ENCODE results near the gene COX7B2. TPM values are rescaled to one million over a fixed set of nuclear protein-coding genes. Genes with fewer than 3 reads are reported as not detected.

The COX7B2 gene
- total RNA-seq, 2 donors from 2014 or later: not detected

- no peak for DNase-seq (ENCODE audit: low spot score)
- intact Hi-C loops (cut with DNase I): no loop called here
Observed at GRCh38 chr4:46793036-46793435, 116.0 kb downstream of the COX7B2 start.

- DNase-seq (ENCODE audit: low spot score): peak; percentile 61
- intact Hi-C loops (cut with DNase I): no loop called here
Observed at GRCh38 chr4:46781434-46782092, 127.5 kb downstream of the COX7B2 start.

GRCh38 chr4:46765465-46765864, 143.6 kb downstream of the COX7B2 start:
- intact Hi-C loops (cut with DNase I): no loop called here
- no peak for DNase-seq (ENCODE audit: low spot score)

GRCh38 chr4:46730075-46730474, 179.0 kb downstream of the COX7B2 start:
- intact Hi-C loops (cut with DNase I): no loop called here
- no peak for DNase-seq (ENCODE audit: low spot score)

- DNase-seq (ENCODE audit: low spot score): no peak
- intact Hi-C loops (cut with DNase I): no loop called here
Observed at GRCh38 chr4:46720055-46720454, 189.0 kb downstream of the COX7B2 start.

- no peak for DNase-seq (ENCODE audit: low spot score)
- intact Hi-C loops (cut with DNase I): no loop called here
Observed at GRCh38 chr4:46717950-46718349, 191.1 kb downstream of the COX7B2 start.

- no peak for DNase-seq (ENCODE audit: low spot score)
- intact Hi-C loops (cut with DNase I): no loop called here
Observed at GRCh38 chr4:46715468-46715867, 193.6 kb downstream of the COX7B2 start.

- intact Hi-C loops (cut with DNase I): no loop called here
Observed at GRCh38 chr4:46698891-46699290, 210.2 kb downstream of the COX7B2 start.

More at GRCh38 chr4:46698891-46699290, 210.2 kb downstream of the COX7B2 start:
- DNase-seq (ENCODE audit: low spot score): no peak

Other genes with a start within 250 kb of the COX7B2 start
- gene GABRA4, start 84.3 kb upstream of the COX7B2 start, total RNA-seq: not detected
- gene GABRB1, start 122.3 kb upstream of the COX7B2 start, total RNA-seq: not detected